ENCODE measurements around the gene LAMA3. TPM values are rescaled to one million over a fixed set of nuclear protein-coding genes. Genes with fewer than 3 reads are reported as not detected.

Gene LAMA3
- total and polyA plus RNA-seq, 2 of the 13 experiments (the other 11 are each of a cell fraction or from before 2014, with no cell fraction given), result 0.45 to 2.2 TPM

DNA sequence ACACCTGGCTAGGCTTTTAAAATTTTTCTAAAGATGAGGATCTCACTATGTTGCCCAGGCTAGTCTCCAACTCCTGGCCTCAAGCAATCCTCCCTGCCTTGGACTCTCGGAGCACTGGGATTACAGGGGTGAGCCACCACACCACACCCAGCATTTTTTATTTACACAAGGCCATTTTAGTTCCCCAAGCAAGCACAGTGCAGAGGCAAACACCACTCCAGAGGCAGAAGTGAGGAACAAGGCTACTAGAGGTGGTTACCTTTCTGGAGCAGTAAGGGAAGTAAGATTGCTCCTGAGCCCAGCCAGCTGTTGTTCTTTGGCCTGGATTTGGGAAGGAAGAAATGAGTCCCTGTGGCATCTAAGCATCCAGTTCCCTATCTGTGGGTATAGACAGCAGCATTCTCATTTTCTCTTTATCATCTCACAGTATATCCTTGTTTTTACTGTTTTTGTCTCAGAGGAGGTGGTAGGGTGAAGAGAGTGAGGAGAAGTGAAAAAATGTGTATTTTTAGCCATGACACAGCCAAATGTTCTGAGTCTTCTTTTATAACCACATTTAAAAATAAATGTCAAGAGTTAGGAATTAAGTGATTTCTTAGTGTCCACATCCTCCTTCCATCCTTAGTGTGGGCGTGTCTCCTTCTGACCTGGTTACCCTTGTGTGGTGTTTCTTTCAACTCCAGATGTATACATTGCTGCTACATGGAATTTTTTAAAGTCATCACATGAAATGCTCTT lies 314.8 kb downstream of the LAMA3 start:
- Histone ChIP-seq H3K27ac (ENCODE audit: extremely low read length, insufficient read depth, low read length) (no peak overlapping the region), H2AFZ (ENCODE audit: low read length) (no peak overlapping the region), H3K36me3 (replicated peaks in 1 of 2; ENCODE audit: control insufficient read depth in 1 of 2, insufficient read depth in 2 of 2, low read length in 2 of 2) (no peaks in the 10 kb centered on the region), H3K4me1 (ENCODE audit: insufficient read depth, low read length) (peaks cover 14% of the 10 kb centered on the region), H3K27me3 (ENCODE audit: control insufficient read depth in 1 of 2, insufficient read depth in 2 of 2, low read length in 2 of 2) (0 out of 5 replicates have a peak, but pooled peaks cover 0 to 1% of the 10 kb centered on the region in 2 experiments), H3K9ac (ENCODE audit: insufficient read depth, low read depth, low read length) (no peak overlapping the region), H3K4me2 (ENCODE audit: low read depth, low read length) (no peak overlapping the region), H3K4me3 (replicated peaks in 1 of 3; ENCODE audit: insufficient read depth in 1 of 3, low read depth in 2 of 3, low read length in 3 of 3) (no peak overlapping the region), H4K20me1 (ENCODE audit: insufficient read depth, low read length) (no peaks in the 10 kb centered on the region), H3K9me3 (ENCODE audit: low read length) (no peaks in the 10 kb centered on the region), H3K79me2 (ENCODE audit: insufficient read depth, low read length) (no peaks in the 10 kb centered on the region)
- WGBS (ENCODE audit: low lambda C conversion rate), result 13% methylated on average over 2 of the region's 2 CpGs
- ChIA-PET CTCF (ENCODE audit: low intra/inter-chr PET ratio, low total read pairs) (no interaction called here), POLR2A (no interaction called here)
- in situ Hi-C loops (cut with HindIII; ENCODE audit: extremely low pct_ligation_motif_present, low pct_unique_long_range_greater_than_20kb) (no loop called here), intact Hi-C loops (cut with micrococcal nuclease; ENCODE audit: unreplicated experiment) (no loop called here)
- no peak for TF ChIP-seq NFRKB (IDR thresholded peaks at IDR 0.05)
- TF ChIP-seq, protein P1, sequence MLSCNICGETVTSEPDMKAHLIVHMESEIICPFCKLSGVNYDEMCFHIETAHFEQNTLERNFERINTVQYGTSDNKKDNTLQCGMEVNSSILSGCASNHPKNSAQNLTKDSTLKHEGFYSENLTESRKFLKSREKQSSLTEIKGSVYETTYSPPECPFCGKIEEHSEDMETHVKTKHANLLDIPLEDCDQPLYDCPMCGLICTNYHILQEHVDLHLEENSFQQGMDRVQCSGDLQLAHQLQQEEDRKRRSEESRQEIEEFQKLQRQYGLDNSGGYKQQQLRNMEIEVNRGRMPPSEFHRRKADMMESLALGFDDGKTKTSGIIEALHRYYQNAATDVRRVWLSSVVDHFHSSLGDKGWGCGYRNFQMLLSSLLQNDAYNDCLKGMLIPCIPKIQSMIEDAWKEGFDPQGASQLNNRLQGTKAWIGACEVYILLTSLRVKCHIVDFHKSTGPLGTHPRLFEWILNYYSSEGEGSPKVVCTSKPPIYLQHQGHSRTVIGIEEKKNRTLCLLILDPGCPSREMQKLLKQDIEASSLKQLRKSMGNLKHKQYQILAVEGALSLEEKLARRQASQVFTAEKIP (CRISPR knock-in tag; IDR thresholded peaks at IDR 0.05; ENCODE audit: borderline replicate concordance), result no peak
- no peak for TF ChIP-seq HOXA7 (CRISPR knock-in tag; IDR thresholded peaks at IDR 0.05)
- TF ChIP-seq, protein P2, sequence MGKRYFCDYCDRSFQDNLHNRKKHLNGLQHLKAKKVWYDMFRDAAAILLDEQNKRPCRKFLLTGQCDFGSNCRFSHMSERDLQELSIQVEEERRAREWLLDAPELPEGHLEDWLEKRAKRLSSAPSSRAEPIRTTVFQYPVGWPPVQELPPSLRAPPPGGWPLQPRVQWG (CRISPR knock-in tag; IDR thresholded peaks at IDR 0.05; ENCODE audit: borderline replicate concordance, low read depth), result no peak
- no peak for TF ChIP-seq ZNF724P (CRISPR knock-in tag; IDR thresholded peaks at IDR 0.05; ENCODE audit: borderline replicate concordance)
- no peak for TF ChIP-seq ZFAT (CRISPR knock-in tag; conservative IDR thresholded peaks at IDR 0.05)
- no peak for TF ChIP-seq DR1 (CRISPR knock-in tag; IDR thresholded peaks at IDR 0.05)
- TF ChIP-seq SMAD3 (CRISPR knock-in tag; IDR thresholded peaks at IDR 0.05), result no peak
- DNase-seq (ENCODE audit: low spot score), result no peak
- BruUV-seq (replicated peaks), result no TSS peak
- FAIRE-seq, result no peak
- ATAC-seq, result no peak

Other genes with a start within 250 kb of the LAMA3 start
- gene RIOK3, start 236.2 kb upstream of the LAMA3 start, total RNA-seq (2016; rRNA removed; fragmentation: Illumina TruSeq; extraction: Trizol), result 36.0 and 39.6 TPM in 2 replicates
- 23.6 and 26.7 TPM in 2 replicates for gene RIOK3, start 236.2 kb upstream of the LAMA3 start, polyA plus RNA-seq (2011; rRNA removed)
- 19.5 and 19.9 TPM in 2 replicates for gene RMC1, start 185.9 kb upstream of the LAMA3 start, total RNA-seq (2016; rRNA removed; fragmentation: Illumina TruSeq; extraction: Trizol)
- 8.2 and 9.4 TPM in 2 replicates for gene RMC1, start 185.9 kb upstream of the LAMA3 start, polyA plus RNA-seq (2011; rRNA removed)
- 28.6 and 46.5 TPM in 2 replicates for gene NPC1, start 102.9 kb upstream of the LAMA3 start, total RNA-seq (2016; rRNA removed; fragmentation: Illumina TruSeq; extraction: Trizol)
- gene NPC1, start 102.9 kb upstream of the LAMA3 start, polyA plus RNA-seq (2011; rRNA removed), result 114 and 121 TPM in 2 replicates
- gene ANKRD29, start 26.5 kb upstream of the LAMA3 start, total RNA-seq (2016; rRNA removed; fragmentation: Illumina TruSeq; extraction: Trizol), result not detected in 2 replicates
- gene ANKRD29, start 26.5 kb upstream of the LAMA3 start, polyA plus RNA-seq (2011; rRNA removed), result 0.05 TPM in 1 of 2 replicates, not detected in the other